ENCODE results near the gene STK39.

DNA sequence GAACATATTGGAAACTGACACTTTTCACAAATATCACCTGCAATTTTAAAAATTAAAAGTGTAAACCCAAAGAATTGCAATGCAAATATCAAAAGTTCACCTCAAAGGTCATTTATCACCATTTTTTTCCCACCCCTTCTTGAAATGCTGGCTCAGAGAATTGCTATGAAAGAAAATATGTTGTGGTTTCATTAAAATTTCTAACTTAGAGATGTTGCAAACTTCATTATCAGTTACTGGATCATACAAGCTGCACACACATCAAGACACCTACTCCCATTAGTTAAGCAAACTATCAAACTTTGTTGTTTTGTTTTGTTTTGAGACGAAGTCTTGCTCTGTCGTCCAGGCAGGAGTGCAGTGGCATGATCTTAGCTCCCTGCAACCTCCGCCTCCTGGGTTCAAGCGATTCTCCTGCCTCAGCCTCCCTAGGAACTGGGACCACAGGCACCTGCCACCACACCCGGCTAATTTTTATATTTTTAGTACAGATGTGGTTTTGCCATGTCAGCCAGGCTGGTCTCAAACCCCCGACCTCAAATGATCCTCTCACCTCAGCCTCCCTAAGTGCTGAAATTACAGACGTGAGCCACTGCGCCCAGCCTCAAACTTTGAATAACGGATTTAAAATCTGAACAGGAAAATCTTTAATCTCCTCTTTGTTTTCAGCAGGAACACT is 37.0 kb downstream of the STK39 start:
- TF ChIP-seq POLR2A (IDR thresholded peaks at IDR 0.05) = no peak
- TF ChIP-seq, protein P1, sequence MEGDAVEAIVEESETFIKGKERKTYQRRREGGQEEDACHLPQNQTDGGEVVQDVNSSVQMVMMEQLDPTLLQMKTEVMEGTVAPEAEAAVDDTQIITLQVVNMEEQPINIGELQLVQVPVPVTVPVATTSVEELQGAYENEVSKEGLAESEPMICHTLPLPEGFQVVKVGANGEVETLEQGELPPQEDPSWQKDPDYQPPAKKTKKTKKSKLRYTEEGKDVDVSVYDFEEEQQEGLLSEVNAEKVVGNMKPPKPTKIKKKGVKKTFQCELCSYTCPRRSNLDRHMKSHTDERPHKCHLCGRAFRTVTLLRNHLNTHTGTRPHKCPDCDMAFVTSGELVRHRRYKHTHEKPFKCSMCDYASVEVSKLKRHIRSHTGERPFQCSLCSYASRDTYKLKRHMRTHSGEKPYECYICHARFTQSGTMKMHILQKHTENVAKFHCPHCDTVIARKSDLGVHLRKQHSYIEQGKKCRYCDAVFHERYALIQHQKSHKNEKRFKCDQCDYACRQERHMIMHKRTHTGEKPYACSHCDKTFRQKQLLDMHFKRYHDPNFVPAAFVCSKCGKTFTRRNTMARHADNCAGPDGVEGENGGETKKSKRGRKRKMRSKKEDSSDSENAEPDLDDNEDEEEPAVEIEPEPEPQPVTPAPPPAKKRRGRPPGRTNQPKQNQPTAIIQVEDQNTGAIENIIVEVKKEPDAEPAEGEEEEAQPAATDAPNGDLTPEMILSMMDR (IDR thresholded peaks at IDR 0.05) = no peak

All from lower leg skin (tissue), 3 donors.